ENCODE data around the gene MRPL18.

GRCh38 chr6:159831373-159831679 is 41.1 kb downstream of the MRPL18 start:
- TF ChIP-seq, protein P1, sequence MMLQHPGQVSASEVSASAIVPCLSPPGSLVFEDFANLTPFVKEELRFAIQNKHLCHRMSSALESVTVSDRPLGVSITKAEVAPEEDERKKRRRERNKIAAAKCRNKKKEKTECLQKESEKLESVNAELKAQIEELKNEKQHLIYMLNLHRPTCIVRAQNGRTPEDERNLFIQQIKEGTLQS (CRISPR knock-in tag; conservative IDR thresholded peaks at IDR 0.05): no peak
- TF ChIP-seq, protein P2, sequence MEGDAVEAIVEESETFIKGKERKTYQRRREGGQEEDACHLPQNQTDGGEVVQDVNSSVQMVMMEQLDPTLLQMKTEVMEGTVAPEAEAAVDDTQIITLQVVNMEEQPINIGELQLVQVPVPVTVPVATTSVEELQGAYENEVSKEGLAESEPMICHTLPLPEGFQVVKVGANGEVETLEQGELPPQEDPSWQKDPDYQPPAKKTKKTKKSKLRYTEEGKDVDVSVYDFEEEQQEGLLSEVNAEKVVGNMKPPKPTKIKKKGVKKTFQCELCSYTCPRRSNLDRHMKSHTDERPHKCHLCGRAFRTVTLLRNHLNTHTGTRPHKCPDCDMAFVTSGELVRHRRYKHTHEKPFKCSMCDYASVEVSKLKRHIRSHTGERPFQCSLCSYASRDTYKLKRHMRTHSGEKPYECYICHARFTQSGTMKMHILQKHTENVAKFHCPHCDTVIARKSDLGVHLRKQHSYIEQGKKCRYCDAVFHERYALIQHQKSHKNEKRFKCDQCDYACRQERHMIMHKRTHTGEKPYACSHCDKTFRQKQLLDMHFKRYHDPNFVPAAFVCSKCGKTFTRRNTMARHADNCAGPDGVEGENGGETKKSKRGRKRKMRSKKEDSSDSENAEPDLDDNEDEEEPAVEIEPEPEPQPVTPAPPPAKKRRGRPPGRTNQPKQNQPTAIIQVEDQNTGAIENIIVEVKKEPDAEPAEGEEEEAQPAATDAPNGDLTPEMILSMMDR (IDR thresholded peaks at IDR 0.05): no peak
- TF ChIP-seq FOXP1 (CRISPR knock-in tag; IDR thresholded peaks at IDR 0.05; ENCODE audit: borderline replicate concordance) (no peak), MAX (CRISPR knock-in tag; IDR thresholded peaks at IDR 0.05) (0 out of 2 replicates have a peak, but pooled peaks have one; percentile 38), ZMAT4 (CRISPR knock-in tag; IDR thresholded peaks at IDR 0.05) (no peak), NFATC4 (CRISPR knock-in tag; IDR thresholded peaks at IDR 0.05) (no peak), ZSCAN18 (CRISPR knock-in tag; IDR thresholded peaks at IDR 0.05) (no peak), KAT7 (CRISPR knock-in tag; IDR thresholded peaks at IDR 0.05; ENCODE audit: borderline replicate concordance) (no peak), ESRRA (CRISPR knock-in tag; IDR thresholded peaks at IDR 0.05; ENCODE audit: borderline replicate concordance) (no peak), ZNF317 (CRISPR knock-in tag; IDR thresholded peaks at IDR 0.05; ENCODE audit: borderline replicate concordance, low read depth) (no peak), ELF4 (CRISPR knock-in tag; IDR thresholded peaks at IDR 0.05; ENCODE audit: low read depth) (no peak)
- TF ChIP-seq, protein P3, sequence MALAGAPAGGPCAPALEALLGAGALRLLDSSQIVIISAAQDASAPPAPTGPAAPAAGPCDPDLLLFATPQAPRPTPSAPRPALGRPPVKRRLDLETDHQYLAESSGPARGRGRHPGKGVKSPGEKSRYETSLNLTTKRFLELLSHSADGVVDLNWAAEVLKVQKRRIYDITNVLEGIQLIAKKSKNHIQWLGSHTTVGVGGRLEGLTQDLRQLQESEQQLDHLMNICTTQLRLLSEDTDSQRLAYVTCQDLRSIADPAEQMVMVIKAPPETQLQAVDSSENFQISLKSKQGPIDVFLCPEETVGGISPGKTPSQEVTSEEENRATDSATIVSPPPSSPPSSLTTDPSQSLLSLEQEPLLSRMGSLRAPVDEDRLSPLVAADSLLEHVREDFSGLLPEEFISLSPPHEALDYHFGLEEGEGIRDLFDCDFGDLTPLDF (CRISPR knock-in tag; IDR thresholded peaks at IDR 0.05): no peak
- TF ChIP-seq, protein P4, sequence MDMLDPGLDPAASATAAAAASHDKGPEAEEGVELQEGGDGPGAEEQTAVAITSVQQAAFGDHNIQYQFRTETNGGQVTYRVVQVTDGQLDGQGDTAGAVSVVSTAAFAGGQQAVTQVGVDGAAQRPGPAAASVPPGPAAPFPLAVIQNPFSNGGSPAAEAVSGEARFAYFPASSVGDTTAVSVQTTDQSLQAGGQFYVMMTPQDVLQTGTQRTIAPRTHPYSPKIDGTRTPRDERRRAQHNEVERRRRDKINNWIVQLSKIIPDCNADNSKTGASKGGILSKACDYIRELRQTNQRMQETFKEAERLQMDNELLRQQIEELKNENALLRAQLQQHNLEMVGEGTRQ (CRISPR knock-in tag; IDR thresholded peaks at IDR 0.05): no peak
